Astrocyte of the cerebellum (primary cell): ENCODE data around the gene RINT1.
A peak's percentile ranks its signal among the peaks of the same experiment; 100 is the strongest.

Source experiments
- DNase-seq: peaks from one replicate; pipeline ENCODE4 v3.0.0-alpha.2; 2011; ENCODE audit warnings: low read depth
- H3K4me3 ChIP-seq: 2 replicates; pipeline ENCODE4 v1.5.1; 2011; ENCODE audit warnings: mild to moderate bottlenecking, low read depth, low read length, moderate library complexity
- in situ Hi-C: cut with HindIII; loops from 2 replicates; pipeline ENCODE4 v1.10.0; 2017; ENCODE audit warnings: low sequenced_read_pairs
- TF ChIP-seq, protein P1 (sequence below): IDR thresholded peaks from 2 replicates; pipeline ENCODE4 v1.5.1; 2012; ENCODE audit warnings: low read length, low read depth, moderate library complexity, mild to moderate bottlenecking; ENCODE audit errors: missing control alignments

The RINT1 gene

DNA sequence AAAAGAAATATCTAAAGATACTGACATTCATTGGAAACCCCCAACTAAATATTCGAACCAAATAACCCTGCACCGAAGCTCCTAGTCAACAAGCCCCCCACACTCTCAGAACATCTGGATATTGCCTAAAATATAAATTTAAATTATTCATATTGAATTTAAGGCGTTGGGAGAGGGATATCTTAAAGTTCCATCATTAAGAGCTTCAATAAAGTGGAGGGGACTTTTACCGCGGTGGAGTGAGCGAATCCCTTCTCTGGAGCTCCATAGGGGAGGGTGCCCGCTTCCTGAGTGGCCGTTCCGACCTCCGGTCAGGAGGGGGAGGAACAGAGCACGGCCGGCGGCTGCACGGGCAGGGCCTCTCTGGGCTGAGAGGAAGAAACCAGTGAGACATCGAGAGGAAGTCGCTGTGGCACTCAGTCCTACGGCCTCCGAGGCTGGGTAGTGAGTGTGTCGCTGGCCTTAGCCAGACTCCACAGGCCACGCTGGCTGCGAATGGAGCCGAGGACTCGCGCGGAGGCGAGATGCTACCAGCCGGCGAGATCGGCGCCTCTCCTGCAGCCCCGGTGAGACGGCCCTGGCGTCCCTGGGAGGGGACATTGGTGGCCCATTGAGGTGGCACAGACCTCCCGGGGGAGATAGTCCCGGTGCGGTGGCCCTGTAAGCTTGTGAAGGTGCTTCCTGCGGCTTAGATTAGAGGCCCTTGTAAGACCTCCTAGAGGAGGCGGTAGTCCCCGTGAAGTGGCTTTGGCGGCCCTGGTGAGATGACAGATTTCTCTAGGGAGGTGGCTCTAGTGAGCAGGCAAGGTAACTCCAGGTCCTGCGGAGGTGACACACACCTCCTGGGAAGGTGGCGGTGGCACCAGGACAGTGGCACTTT is at the start of gene RINT1:
TSS of gene RINT1 (plus strand) at position 410 of the 880 bp plus-strand sequence. CDS start at position 525, 115 bp downstream.
- TF ChIP-seq, protein P1, sequence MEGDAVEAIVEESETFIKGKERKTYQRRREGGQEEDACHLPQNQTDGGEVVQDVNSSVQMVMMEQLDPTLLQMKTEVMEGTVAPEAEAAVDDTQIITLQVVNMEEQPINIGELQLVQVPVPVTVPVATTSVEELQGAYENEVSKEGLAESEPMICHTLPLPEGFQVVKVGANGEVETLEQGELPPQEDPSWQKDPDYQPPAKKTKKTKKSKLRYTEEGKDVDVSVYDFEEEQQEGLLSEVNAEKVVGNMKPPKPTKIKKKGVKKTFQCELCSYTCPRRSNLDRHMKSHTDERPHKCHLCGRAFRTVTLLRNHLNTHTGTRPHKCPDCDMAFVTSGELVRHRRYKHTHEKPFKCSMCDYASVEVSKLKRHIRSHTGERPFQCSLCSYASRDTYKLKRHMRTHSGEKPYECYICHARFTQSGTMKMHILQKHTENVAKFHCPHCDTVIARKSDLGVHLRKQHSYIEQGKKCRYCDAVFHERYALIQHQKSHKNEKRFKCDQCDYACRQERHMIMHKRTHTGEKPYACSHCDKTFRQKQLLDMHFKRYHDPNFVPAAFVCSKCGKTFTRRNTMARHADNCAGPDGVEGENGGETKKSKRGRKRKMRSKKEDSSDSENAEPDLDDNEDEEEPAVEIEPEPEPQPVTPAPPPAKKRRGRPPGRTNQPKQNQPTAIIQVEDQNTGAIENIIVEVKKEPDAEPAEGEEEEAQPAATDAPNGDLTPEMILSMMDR: peak; percentile 92
- H3K4me3 ChIP-seq: peak within 1 kb of the TSS; percentile 98
- DNase-seq: peak; percentile 74
- in situ Hi-C loops: no loop called here

DNA sequence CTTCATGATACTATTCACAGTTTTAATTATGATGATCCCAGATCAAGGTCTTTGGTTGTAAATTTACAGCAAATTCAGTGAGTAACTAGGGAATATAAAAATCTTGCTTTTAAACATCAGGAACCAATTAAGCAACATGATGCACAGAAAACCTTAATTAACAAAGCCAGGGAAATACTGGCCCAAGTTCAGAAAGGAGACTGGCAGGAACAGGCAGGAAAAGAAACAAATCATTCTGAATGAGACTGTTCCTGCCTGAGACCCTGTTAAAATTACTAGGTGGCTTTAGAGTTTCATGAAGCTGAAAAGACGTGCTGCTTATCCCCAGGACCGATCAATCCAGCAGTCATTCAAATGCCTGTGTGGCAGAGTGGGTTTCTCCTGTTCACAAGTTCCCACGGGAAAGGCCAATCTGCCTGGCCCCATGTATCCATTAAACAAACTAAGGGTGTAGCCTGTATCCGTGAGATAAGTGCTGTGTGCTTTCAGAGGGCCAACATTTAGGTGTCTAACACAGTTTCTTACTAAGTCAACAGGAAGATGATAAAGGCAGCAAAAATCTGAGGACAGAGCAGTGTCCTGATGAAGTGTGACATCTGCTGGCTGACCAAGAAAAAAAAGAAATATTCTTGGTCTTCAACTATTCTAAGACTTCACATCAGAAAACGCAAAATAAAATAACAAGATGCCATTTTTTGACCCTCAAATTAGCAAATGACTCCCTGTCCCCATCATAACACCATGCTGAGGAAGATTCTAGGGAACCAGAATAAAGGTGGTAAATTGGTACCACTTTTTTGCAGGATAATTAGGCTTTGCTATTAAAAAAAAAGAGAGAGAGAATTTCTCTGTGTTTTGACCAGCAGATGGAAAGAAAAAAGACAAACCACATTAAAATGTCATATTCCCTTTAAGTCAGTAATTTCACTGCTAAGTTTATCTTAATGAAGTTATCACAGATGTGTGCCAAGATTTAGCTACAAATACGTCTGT is 44.1 kb upstream of the RINT1 start:
- in situ Hi-C loops: no loop called here
- TF ChIP-seq, protein P1: peak; percentile 47
- H3K4me3 ChIP-seq: no peak overlapping the region
- DNase-seq: peak; percentile 57

DNA sequence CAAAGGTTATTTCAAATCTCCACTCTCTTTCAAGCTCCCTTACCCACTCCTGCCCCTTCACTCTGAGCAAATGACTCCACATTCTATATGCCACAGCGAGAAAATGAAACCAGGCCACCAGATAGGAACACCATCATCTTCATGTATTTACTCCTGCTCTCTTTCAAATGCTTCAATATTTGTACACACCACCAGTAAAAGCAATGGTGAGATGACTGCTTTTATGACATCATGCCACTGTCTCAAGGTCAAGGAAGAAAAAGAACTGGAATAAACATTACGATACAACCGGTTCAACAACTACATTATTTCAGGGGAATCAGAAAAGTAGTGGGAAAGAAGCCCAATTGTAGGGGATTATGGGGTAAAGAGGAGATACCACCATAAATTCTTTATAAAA is 42.6 kb upstream of the RINT1 start:
- TF ChIP-seq, protein P1: no peak
- in situ Hi-C loops: no loop called here
- no peak for DNase-seq

DNA sequence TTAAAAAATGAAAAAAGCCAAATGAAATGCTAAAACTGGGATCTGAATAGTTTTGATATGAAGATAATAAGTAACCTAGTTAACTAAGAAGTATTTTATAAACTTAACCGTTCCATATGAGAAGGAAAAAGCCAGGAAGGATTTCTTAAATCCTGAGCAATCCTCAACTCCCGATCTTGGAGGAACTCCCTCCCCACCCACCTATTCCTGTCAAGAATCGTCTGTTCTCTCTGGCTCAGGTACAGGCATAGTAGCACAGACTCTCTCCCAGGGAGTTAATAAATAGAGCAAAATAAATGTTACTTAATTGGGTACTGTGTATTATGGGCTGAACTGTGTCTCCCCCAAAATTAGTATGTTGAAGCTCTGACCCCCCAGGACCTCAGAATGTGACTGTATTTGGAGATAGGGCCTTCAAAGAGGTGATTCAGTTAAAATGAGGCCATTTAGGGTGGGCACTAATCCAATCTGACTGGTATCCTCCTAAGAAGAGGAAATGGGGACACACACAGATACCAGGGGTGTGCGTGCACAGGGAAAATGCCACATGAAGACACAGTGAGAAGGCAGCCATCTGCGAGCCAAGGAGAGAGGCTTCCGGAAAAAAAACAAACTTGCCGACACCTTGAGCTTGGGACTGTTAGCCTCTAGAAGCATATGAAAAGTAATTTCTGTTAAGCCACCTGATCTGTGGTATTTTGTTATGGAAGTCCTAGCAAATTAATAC is 38.6 kb upstream of the RINT1 start:
- TF ChIP-seq, protein P1: no peak
- DNase-seq: no peak
- in situ Hi-C loops: no loop called here
- H3K4me3 ChIP-seq: no peak overlapping the region

More for the DNA sequence above, 42.6 kb upstream of the RINT1 start:
- H3K4me3 ChIP-seq: no peak overlapping the region

DNA sequence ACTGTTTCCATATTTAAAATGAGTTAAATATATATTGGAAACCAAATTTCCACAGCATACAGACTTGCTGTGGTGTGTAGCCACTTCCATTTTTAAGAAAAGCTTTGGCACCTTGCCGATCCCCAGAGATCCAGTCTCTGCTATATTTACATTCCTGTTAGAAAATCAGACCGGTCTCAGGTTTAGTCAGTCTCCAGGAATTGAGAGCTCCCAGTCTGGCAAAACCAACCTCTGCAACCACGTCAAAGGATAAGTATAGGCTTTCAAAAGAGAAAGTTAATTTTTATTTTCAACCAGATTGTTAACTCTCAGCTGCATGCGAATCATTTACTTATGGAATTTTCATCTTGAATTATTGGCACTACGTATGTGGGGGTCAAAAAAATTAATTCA is 38.1 kb upstream of the RINT1 start:
- no peak overlapping the region for H3K4me3 ChIP-seq
- DNase-seq: peak; percentile 78
- TF ChIP-seq, protein P1: no peak
- in situ Hi-C loops: no loop called here

DNA sequence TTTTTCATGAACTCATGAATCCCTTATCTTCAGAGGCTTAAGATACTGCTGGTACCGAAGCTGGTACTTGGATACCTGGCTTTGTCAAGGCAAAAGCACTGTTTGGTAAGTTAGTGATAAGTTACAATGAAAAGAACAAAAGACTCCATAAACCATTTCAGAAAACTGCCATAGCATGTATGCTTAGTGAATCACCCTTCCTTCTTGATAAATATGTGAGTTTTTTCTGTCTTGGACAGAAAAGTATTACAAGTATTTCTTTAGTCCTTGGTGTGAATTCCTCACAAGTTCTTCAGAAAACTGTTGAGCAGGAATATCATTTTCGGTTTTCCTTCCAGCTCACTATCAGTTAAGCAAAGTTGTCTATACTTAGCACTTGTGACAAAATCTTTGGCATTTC is 35.5 kb upstream of the RINT1 start:
- H3K4me3 ChIP-seq: no peak overlapping the region
- DNase-seq: no peak
- TF ChIP-seq, protein P1: no peak
- in situ Hi-C loops: no loop called here
